HCT116 (cell line): ENCODE data around the gene DOCK3.
"Not testable (repeated sequence)": the region's sequence is repeated elsewhere in the genome, so short reads cannot be mapped to it uniquely, and the experiment has no call there.

Experiments
- EZH2 ChIP-seq: fragments of 200-600 bp; sonication (generic); IDR thresholded peaks from 2 replicates; pipeline ENCODE4 v1.6.1; 2017; ENCODE audit warnings: antibody characterized with exemption, mixed run types
- EZH2phosphoT487 ChIP-seq: fragments of 200-600 bp; IDR thresholded peaks from 2 replicates; pipeline ENCODE4 v1.6.1; 2018; ENCODE audit warnings: antibody characterized with exemption, borderline replicate concordance
- JUND ChIP-seq: IDR thresholded peaks from 2 replicates; pipeline ENCODE4 v1.6.1; 2012
- POLR2A ChIP-seq: IDR thresholded peaks from 2 replicates; pipeline ENCODE4 v1.7.0; 2011; ENCODE audit warnings: borderline replicate concordance; ENCODE audit not compliant: insufficient read depth, insufficient read length; ENCODE audit errors: extremely low read depth
- POLR2AphosphoS5 ChIP-seq: IDR thresholded peaks from 2 replicates; pipeline ENCODE4 v1.6.1; 2011; ENCODE audit warnings: mild to moderate bottlenecking, low read depth, low read length, moderate library complexity
- RAD21 ChIP-seq: IDR thresholded peaks from 2 replicates; pipeline ENCODE4 v1.6.1; 2012; ENCODE audit warnings: low read depth, mild to moderate bottlenecking
- YY1 ChIP-seq: IDR thresholded peaks from 2 replicates; pipeline ENCODE4 v1.6.1; 2011; ENCODE audit warnings: low read length, low read depth, moderate library complexity, mild to moderate bottlenecking; ENCODE audit not compliant: insufficient replicate concordance; ENCODE audit errors: extremely low read depth
- ZNF274 ChIP-seq: fragments of 200-500 bp; sonication (Bioruptor generic); IDR thresholded peaks from 2 replicates; pipeline ENCODE4 v1.6.1; 2014; ENCODE audit warnings: mild to moderate bottlenecking, low read depth, low read length, inconsistent platforms
- TF ChIP-seq, protein P1 (sequence below), 3 experiments: fragments of 200-600 bp in 1 of 3; sonication (generic) in 1 of 3; IDR thresholded peaks in 2 of 3; conservative IDR thresholded peaks in 1 of 3; 2 replicates each; pipeline ENCODE4 v1.5.1; 2012 to 2017; ENCODE audit warnings: low read depth in 2 of 3, low read length in 2 of 3, antibody characterized with exemption in 1 of 3, borderline replicate concordance in 1 of 3, control low read depth in 1 of 3, mild to moderate bottlenecking in 1 of 3, mixed read lengths in 1 of 3, mixed run types in 1 of 3, moderate library complexity in 1 of 3; ENCODE audit not compliant: insufficient read depth in 1 of 3
- TF ChIP-seq, protein P2 (sequence below): IDR thresholded peaks from 2 replicates; pipeline ENCODE4 v1.6.1; 2012

DNA sequence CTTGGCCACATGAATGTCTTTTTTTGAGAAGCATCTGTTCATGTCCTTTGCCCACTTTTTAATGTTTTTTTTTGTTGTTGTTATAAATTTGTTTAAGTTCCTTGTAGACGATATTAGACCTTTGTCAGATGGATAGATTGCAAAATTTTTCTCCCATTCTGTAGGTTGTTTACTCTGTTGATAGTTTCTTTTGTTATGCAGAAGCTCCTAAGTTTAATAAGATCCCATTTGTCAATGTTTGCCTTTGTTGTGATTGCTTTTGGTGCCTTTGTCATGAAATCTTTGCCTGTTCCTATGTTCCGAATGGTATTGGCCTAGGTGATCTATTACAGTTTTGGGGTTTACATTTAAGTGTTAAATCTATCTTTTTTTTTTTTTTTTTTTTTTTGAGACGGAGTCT, 116.2 kb downstream of the DOCK3 start:
- TF ChIP-seq, protein P1, sequence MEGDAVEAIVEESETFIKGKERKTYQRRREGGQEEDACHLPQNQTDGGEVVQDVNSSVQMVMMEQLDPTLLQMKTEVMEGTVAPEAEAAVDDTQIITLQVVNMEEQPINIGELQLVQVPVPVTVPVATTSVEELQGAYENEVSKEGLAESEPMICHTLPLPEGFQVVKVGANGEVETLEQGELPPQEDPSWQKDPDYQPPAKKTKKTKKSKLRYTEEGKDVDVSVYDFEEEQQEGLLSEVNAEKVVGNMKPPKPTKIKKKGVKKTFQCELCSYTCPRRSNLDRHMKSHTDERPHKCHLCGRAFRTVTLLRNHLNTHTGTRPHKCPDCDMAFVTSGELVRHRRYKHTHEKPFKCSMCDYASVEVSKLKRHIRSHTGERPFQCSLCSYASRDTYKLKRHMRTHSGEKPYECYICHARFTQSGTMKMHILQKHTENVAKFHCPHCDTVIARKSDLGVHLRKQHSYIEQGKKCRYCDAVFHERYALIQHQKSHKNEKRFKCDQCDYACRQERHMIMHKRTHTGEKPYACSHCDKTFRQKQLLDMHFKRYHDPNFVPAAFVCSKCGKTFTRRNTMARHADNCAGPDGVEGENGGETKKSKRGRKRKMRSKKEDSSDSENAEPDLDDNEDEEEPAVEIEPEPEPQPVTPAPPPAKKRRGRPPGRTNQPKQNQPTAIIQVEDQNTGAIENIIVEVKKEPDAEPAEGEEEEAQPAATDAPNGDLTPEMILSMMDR (IDR thresholded peaks at IDR 0.05 in 2 of 3, conservative IDR thresholded peaks at IDR 0.05 in 1 of 3; ENCODE audit: borderline replicate concordance in 1 of 3, insufficient read depth in 1 of 3, low read depth in 2 of 3, low read length in 2 of 3) = not testable (repeated sequence)
- TF ChIP-seq POLR2AphosphoS5, ZNF274, RAD21, EZH2, JUND, EZH2phosphoT487, POLR2A, YY1: not testable (repeated sequence)
- TF ChIP-seq, protein P2, sequence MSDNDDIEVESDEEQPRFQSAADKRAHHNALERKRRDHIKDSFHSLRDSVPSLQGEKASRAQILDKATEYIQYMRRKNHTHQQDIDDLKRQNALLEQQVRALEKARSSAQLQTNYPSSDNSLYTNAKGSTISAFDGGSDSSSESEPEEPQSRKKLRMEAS = not testable (repeated sequence)
